NCI-H526 (cell line): ENCODE results near the gene RAB28.

Source experiments
- DNase-seq, 2 experiments: peaks; one replicate each; lab custom pipeline; 2025; lab: John Stamatoyannopoulos, UW

Gene RAB28

GRCh38 chr4:13484122-13484748, at the start of gene RAB28:
Gene RAB28, minus strand, starts transcription at chr4:13484340.
- DNase-seq = peak; percentile 83 to 95

GRCh38 chr4:13531625-13531998, 47.5 kb upstream of the RAB28 start:
- DNase-seq = no peak

- DNase-seq = no peak
Measured at GRCh38 chr4:13530823-13531624, 46.9 kb upstream of the RAB28 start.

GRCh38 chr4:13529128-13529919, 45.2 kb upstream of the RAB28 start:
- DNase-seq = no peak

- DNase-seq = no peak
Measured at GRCh38 chr4:13528821-13529127, 44.6 kb upstream of the RAB28 start.

- DNase-seq = peak in 1 of 2 experiments; percentile 19
Measured at GRCh38 chr4:13527981-13528820, 44.1 kb upstream of the RAB28 start.

- DNase-seq = peak in 1 of 2 experiments; percentile 24
Measured at GRCh38 chr4:13527192-13527980, 43.2 kb upstream of the RAB28 start.

GRCh38 chr4:13526658-13527057, 42.5 kb upstream of the RAB28 start:
- DNase-seq = no peak

GRCh38 chr4:13525606-13526281, 41.6 kb upstream of the RAB28 start:
- DNase-seq = no peak

- no peak for DNase-seq
Measured at GRCh38 chr4:13524504-13525243, 40.5 kb upstream of the RAB28 start.

- DNase-seq = no peak
Measured at GRCh38 chr4:13523591-13524503, 39.7 kb upstream of the RAB28 start.

GRCh38 chr4:13523105-13523477, 39.0 kb upstream of the RAB28 start:
- DNase-seq = no peak

GRCh38 chr4:13522282-13523104, 38.4 kb upstream of the RAB28 start:
- DNase-seq = no peak

- DNase-seq = no peak
Measured at GRCh38 chr4:13521047-13521446, 36.9 kb upstream of the RAB28 start.

GRCh38 chr4:13516315-13516860, 32.2 kb upstream of the RAB28 start:
- no peak for DNase-seq

- DNase-seq = no peak
Measured at GRCh38 chr4:13515268-13515667, 31.1 kb upstream of the RAB28 start.

GRCh38 chr4:13514722-13515121, 30.6 kb upstream of the RAB28 start:
- DNase-seq = no peak

GRCh38 chr4:13511101-13511500, 27.0 kb upstream of the RAB28 start:
- DNase-seq = no peak
